SK-N-SH treated with all-trans-retinoic acid at 6 μM for 48 hours (cell line): ENCODE measurements around the gene DNM2.

ENCODE experiments used
- ARNTL ChIP-seq: fragments of 450-650 bp; formaldehyde crosslinking; IDR thresholded peaks from 2 replicates; pipeline ENCODE4 v1.5.0; 2020; ENCODE audit warnings: low read depth, mild to moderate bottlenecking, moderate library complexity, borderline replicate concordance
- BACH2 ChIP-seq: fragments of 250-450 bp; sonication (Bioruptor Pico); IDR thresholded peaks from 2 replicates; pipeline ENCODE4 v1.9.0; 2021; ENCODE audit warnings: mild to moderate bottlenecking, borderline replicate concordance
- CSDC2 ChIP-seq: fragments of 250-450 bp; sonication (Bioruptor Pico); IDR thresholded peaks from 2 replicates; pipeline ENCODE4 v1.5.0; 2020; ENCODE audit warnings: mild to moderate bottlenecking, moderate library complexity
- ISL1 ChIP-seq: fragments of 250-450 bp; sonication (Bioruptor Pico); IDR thresholded peaks from 2 replicates; pipeline ENCODE4 v2.1.2; 2022; ENCODE audit warnings: mild to moderate bottlenecking, moderate library complexity
- TCF4 ChIP-seq: fragments of 250-450 bp; sonication (Bioruptor Pico); IDR thresholded peaks from 2 replicates; pipeline ENCODE4 v1.8.0; 2021; ENCODE audit warnings: mild to moderate bottlenecking, moderate library complexity, borderline replicate concordance
- TF ChIP-seq, protein P1 (sequence below): fragments of 250-450 bp; sonication (Bioruptor Pico); IDR thresholded peaks from 2 replicates; pipeline ENCODE4 v1.8.0; 2020; ENCODE audit warnings: mild to moderate bottlenecking, moderate library complexity, borderline replicate concordance

DNA sequence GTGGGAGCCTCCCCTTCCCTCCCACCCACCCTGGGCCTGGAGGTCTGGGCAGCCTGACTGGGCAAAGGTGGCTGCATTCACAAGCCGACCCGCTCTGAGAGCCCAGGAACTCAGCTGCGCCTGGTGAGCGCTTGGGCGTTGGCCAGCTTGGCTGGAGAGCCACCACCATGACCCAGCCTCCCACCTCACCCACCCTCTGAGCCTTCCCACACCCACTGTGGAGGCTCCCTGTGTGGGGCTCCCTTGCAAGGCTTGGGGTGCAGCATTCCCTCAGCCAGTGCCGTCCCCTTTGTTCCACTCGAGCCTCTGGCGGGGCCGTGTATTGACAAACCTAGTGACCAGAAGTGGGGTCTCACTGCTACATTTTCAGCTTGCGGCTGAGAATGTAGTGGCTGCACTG, 31.7 kb upstream of the DNM2 start:
- TF ChIP-seq ARNTL (CRISPR knock-in tag) (no peak), CSDC2 (CRISPR knock-in tag) (no peak), TCF4 (CRISPR knock-in tag) (no peak), ISL1 (CRISPR knock-in tag) (no peak), BACH2 (CRISPR knock-in tag) (no peak)
- TF ChIP-seq, protein P1, sequence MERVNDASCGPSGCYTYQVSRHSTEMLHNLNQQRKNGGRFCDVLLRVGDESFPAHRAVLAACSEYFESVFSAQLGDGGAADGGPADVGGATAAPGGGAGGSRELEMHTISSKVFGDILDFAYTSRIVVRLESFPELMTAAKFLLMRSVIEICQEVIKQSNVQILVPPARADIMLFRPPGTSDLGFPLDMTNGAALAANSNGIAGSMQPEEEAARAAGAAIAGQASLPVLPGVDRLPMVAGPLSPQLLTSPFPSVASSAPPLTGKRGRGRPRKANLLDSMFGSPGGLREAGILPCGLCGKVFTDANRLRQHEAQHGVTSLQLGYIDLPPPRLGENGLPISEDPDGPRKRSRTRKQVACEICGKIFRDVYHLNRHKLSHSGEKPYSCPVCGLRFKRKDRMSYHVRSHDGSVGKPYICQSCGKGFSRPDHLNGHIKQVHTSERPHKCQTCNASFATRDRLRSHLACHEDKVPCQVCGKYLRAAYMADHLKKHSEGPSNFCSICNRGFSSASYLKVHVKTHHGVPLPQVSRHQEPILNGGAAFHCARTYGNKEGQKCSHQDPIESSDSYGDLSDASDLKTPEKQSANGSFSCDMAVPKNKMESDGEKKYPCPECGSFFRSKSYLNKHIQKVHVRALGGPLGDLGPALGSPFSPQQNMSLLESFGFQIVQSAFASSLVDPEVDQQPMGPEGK, result no peak
